Heart left ventricle (tissue), 16 donors: ENCODE data around the gene AFAP1. TPM values are rescaled to one million over a fixed set of nuclear protein-coding genes. Genes with fewer than 3 reads are reported as not detected.
A peak's percentile ranks its signal among the peaks of the same experiment; 100 is the strongest.
"Not testable (repeated sequence)": the region's sequence is repeated elsewhere in the genome, so short reads cannot be mapped to it uniquely, and the experiment has no call there.

Source experiments
- ATAC-seq, 4 donors: fragments of 200-7000 bp; cut with Tn5 transposase; one replicate each; pipeline ENCODE4 v1.9.1; 2020 to 2022; ENCODE audit warnings: moderate library complexity in 4 of 4, mild to moderate bottlenecking in 3 of 4, moderate number of reproducible peaks in 1 of 4
- DNase-seq, 5 donors: peaks; one replicate each; pipeline ENCODE4 v3.0.0-alpha.2; 2020
- H3K27ac ChIP-seq, 12 donors: fragments of 200-600 bp; sonication (generic) in 4 of 12; one replicate each; pipeline versions ENCODE4 v1.5.0 to v1.8.0; 2016 to 2022; ENCODE audit warnings: mild to moderate bottlenecking in 2 of 12
- H3K27me3 ChIP-seq, 9 donors: fragments of 200-600 bp; sonication (generic) in 2 of 9; one replicate each; pipeline versions ENCODE4 v1.5.1 to v1.8.0; 2016 to 2022; ENCODE audit warnings: mild to moderate bottlenecking in 3 of 9
- H3K36me3 ChIP-seq, 9 donors: fragments of 200-600 bp; sonication (generic) in 2 of 9; one replicate each; pipeline versions ENCODE4 v1.5.0 to v1.8.0; 2018 to 2022; ENCODE audit warnings: mild to moderate bottlenecking in 2 of 9
- H3K4me1 ChIP-seq, 12 donors: fragments of 200-600 bp; sonication (generic) in 4 of 12; one replicate each; pipeline versions ENCODE4 v1.5.0 to v1.8.0; 2016 to 2022; ENCODE audit warnings: mild to moderate bottlenecking in 3 of 12
- H3K4me3 ChIP-seq, 12 donors: fragments of 200-600 bp; sonication (generic) in 4 of 12; one replicate each; pipeline versions ENCODE4 v1.5.0 to v1.8.0; 2017 to 2022; ENCODE audit warnings: mild to moderate bottlenecking in 9 of 12, moderate library complexity in 4 of 12
- H3K9me3 ChIP-seq, 12 donors: fragments of 200-600 bp; sonication (generic) in 4 of 12; one replicate each; pipeline versions ENCODE4 v1.5.0 to v1.8.0; 2016 to 2022; ENCODE audit warnings: mild to moderate bottlenecking in 1 of 12
- CTCF ChIP-seq, 12 donors: fragments of 200-600 bp; sonication (generic) in 4 of 12; IDR thresholded peaks; one replicate each; pipeline versions ENCODE4 v1.5.0 to v1.8.0; 2018 to 2022; ENCODE audit warnings: antibody characterized with exemption in 12 of 12, mild to moderate bottlenecking in 5 of 12
- POLR2A ChIP-seq, 2 donors: fragments of 450-650 bp; IDR thresholded peaks; one replicate each; pipeline ENCODE4 v1.6.1; 2017; ENCODE audit warnings: antibody characterized with exemption in 2 of 2, mild to moderate bottlenecking in 2 of 2, moderate library complexity in 2 of 2
- WGBS, 4 donors: extraction: QIAGEN DNeasy Blood & Tissue Kit in 2 of 4; methylation state at CpG; one replicate each; pipeline versions ENCODE4 v1.1.5 to v1.1.7; 2013 to 2018; 5-methylcytosine and 5-hydroxymethylcytosine counted together
- intact Hi-C, 10 donors: fragments of 100-400 bp; cut with DNase I; formaldehyde crosslinking; loops; one replicate each; pipeline versions ENCODE4 v1.11.1 to v1.14.2; 2022
- polyA plus RNA-seq, 2 donors: library from polyadenylated mRNA; stranded (reverse); fragments of 200-250 nt; gene quantifications; one replicate each; pipeline ENCODE4 v1.2.3, GENCODE V29; 2013
- total RNA-seq, 9 donors: library from RNA; depleted of rRNA in 2 of 9; stranded (reverse); fragments of >200 nt in 2 of 9; fragmentation: NEBNext Ultra II Directional in 3 of 9; extraction: Animal tissue kit (Norgen Biotek cat#: 25700) in 3 of 9; gene quantifications; one replicate each; pipeline versions ENCODE4 v1.1.0 to v1.2.4, GENCODE V29; 2016 to 2023
- donor health status: ischemic (EF 13 %, LVEDD 7.1; RV severe dilation, severe dysfunction).
- donor health status: healthy with polysubstance abuse.
- donor health status: DM: no; HTN: yes; CAD: no.
- donor health status: DM: no; HTN: no; CAD: no.
- donor health status: ischemic (EF 25% LVEDD 6.9; RV normal size, moderate dysfunction).
- donor health status: ischemic (EF 25% LVEDD 5.7; RV mildly dilated, moderate dysfunction).
- donor health status: healthy.
- donor health status: DM: yes; HTN: yes; CAD: no.
- donor health status: ischemic (EF 35%, LVEDD 5.7; RV mildly dilated, moderate dysfunction).
- donor health status: nonischemic (EF 11% LVEDD 7.7; RV severe dilation, severe dysfunction).
- donor health status: DM: yes; HTN: yes; CAD: no.
- donor health status: PGD.
- donor health status: ischemic (EF 29% LVEDD 5.4; RV normal size, mild dysfunction).
- donor health status: nonischemic (EF 23%, LVEDD 6.1; RV moderate dilation, normal function).

The AFAP1 gene
- total and polyA plus RNA-seq, 11 donors, result 2.0 to 18.0 (median 7.0) TPM

DNA sequence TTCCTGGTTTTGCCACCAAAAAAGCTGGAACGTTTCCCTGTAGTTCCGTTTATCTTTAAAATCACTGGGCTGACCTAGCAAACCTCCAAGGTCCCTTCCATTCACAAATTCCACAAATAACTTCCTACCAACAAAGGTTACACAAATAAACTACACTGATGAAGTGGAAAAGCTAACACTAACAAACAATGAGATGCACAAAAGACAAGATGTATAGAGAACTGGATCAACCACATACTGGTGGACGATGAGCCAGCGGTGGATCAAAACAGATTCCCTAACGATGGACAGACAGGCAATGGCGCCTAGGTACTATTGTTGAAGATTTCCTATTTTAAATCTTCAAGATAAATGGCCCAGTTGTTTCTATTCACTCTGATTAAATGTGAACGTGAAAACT, 15.5 kb downstream of the AFAP1 start:
- ATAC-seq (no peak), DNase-seq (no peak)
- Histone ChIP-seq H3K27me3 (no peaks in the 10 kb centered on the region), H3K36me3 (no peaks in the 10 kb centered on the region), H3K9me3 (no peaks in the 10 kb centered on the region), H3K4me3 (no peak overlapping the region), H3K27ac (no peak overlapping the region), H3K4me1 (peaks cover 0 to 21% (median 1%) of the 10 kb centered on the region in 12 donors)
- WGBS, 4 donors, result 66 to 73% (median 67%) methylated on average over 7 of the region's 7 CpGs
- TF ChIP-seq CTCF (IDR thresholded peaks at IDR 0.05) (no peak), POLR2A (IDR thresholded peaks at IDR 0.05) (no peak)
- intact Hi-C loops, result no loop called here

GRCh38 chr4:7922466-7922865, 17.2 kb downstream of the AFAP1 start:
- H3K27ac ChIP-seq, result no peak overlapping the region

DNA sequence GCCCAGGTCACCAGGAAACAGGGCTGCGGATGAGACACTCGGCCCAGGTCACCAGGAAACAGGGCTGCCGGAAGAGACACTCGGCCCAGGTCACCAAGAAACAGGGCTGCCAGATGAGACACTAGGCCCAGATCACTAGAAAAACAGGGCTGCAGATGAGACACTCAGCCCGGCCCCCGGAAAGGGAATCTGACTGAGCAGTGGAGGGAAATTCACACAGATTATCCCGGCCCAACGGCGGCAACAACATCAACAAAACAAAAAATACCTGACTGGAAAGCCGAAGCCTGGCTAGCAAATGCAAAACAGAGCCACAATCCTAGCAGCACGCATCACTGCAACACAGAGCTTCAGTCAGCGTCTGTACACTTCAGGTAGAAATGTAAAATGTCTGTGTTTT, 20.7 kb downstream of the AFAP1 start:
- Histone ChIP-seq H3K9me3 (no peaks in the 10 kb centered on the region), H3K27ac (peak overlapping the region in 1 of 12 donors; percentile 4), H3K4me3 (no peak overlapping the region), H3K36me3 (no peaks in the 10 kb centered on the region), H3K4me1 (peaks cover 0 to 13% (median 1%) of the 10 kb centered on the region in 12 donors), H3K27me3 (no peaks in the 10 kb centered on the region)
- intact Hi-C loops, result no loop called here
- 66 to 72% (median 70%) methylated on average over 12 of the region's 12 CpGs for WGBS, 4 donors
- no peak for ATAC-seq
- TF ChIP-seq CTCF (IDR thresholded peaks at IDR 0.05) (no peak), POLR2A (IDR thresholded peaks at IDR 0.05) (no peak)
- DNase-seq, result no peak

More at GRCh38 chr4:7922466-7922865, 17.2 kb downstream of the AFAP1 start:
- peaks cover 0 to 21% (median 2%) of the 10 kb centered on the region in 12 donors for H3K4me1 ChIP-seq
- H3K4me3 ChIP-seq, result no peak overlapping the region
- no peak for TF ChIP-seq POLR2A (IDR thresholded peaks at IDR 0.05)
- no peak for TF ChIP-seq CTCF (IDR thresholded peaks at IDR 0.05)
- no peaks in the 10 kb centered on the region for H3K9me3 ChIP-seq
- DNase-seq, result no peak
- 95 to 96% (median 96%) methylated on average over 7 of the region's 7 CpGs for WGBS, 4 donors
- intact Hi-C loops, result no loop called here
- ATAC-seq, result no peak
- no peaks in the 10 kb centered on the region for H3K27me3 ChIP-seq
- no peaks in the 10 kb centered on the region for H3K36me3 ChIP-seq

DNA sequence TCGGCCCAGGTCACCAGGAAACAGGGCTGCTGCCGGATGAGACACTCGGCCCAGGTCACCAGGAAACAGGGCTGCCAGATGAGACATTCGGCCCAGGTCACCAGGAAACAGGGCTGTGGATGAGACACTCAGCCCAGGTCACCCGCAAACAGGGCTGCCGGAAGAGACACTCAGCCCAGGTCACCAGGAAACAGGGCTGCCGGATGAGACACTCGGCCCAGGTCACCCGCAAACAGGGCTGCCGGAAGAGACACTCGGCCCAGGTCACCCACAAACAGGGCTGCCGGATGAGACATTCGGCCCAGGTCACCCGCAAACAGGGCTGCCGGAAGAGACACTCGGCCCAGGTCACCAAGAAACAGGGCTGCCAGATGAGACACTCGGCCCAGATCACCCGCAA, 21.5 kb downstream of the AFAP1 start:
- H3K36me3 ChIP-seq, intact Hi-C loops: not testable (repeated sequence)

GRCh38 chr4:7917669-7918068, 22.0 kb downstream of the AFAP1 start:
- no peak overlapping the region for H3K27ac ChIP-seq
- DNase-seq, result no peak
- WGBS, 4 donors, result 89 to 93% (median 90%) methylated on average over 6 of the region's 6 CpGs

More for the DNA sequence above, 21.5 kb downstream of the AFAP1 start:
- WGBS, 4 donors, result 75 to 81% (median 79%) methylated on average over 9 to 18 of the region's 18 CpGs
- H3K27me3 ChIP-seq, ATAC-seq, DNase-seq, H3K4me3 ChIP-seq, H3K9me3 ChIP-seq, H3K27ac ChIP-seq: not testable (repeated sequence)
- H3K4me1 ChIP-seq, result peaks cover 0 to 12% (median 0%) of the 10 kb centered on the region in 12 donors

More at GRCh38 chr4:7917669-7918068, 22.0 kb downstream of the AFAP1 start:
- Histone ChIP-seq H3K4me3 (no peak overlapping the region), H3K36me3 (no peaks in the 10 kb centered on the region), H3K9me3 (no peaks in the 10 kb centered on the region), H3K4me1 (peaks cover 0 to 12% (median 0%) of the 10 kb centered on the region in 12 donors), H3K27me3 (no peaks in the 10 kb centered on the region)
- ATAC-seq, result no peak
- intact Hi-C loops, result no loop called here
- no peak for TF ChIP-seq POLR2A (IDR thresholded peaks at IDR 0.05)
- no peak for TF ChIP-seq CTCF (IDR thresholded peaks at IDR 0.05)
